Gastroesophageal sphincter (tissue), 4 donors: Measurements from ENCODE around the gene GCSH. TPM values are rescaled to one million over a fixed set of nuclear protein-coding genes. Genes with fewer than 3 reads are reported as not detected.

ENCODE experiments used
- ATAC-seq: fragments of 150-250 bp; one replicate; pipeline ENCODE4 v1.9.1; 2016; ENCODE audit warnings: mild to moderate bottlenecking, moderate library complexity
- H3K27ac ChIP-seq, 4 donors: fragments of 200-600 bp; sonication (generic) in 3 of 4; 1 replicate in 3 of 4; 2 replicates in 1 of 4; pipeline ENCODE4 v1.5.1; 2016 to 2019
- H3K27me3 ChIP-seq: fragments of 200-600 bp; sonication (generic); one replicate; pipeline ENCODE4 v1.5.1; 2019
- H3K36me3 ChIP-seq, 2 donors: fragments of 200-600 bp; sonication (generic); one replicate each; pipeline ENCODE4 v1.5.1; 2019; ENCODE audit warnings: control low read depth in 1 of 2
- H3K4me1 ChIP-seq, 3 donors: fragments of 200-600 bp; sonication (generic); 1 replicate in 2 of 3; 2 replicates in 1 of 3; pipeline ENCODE4 v1.5.1; 2016 to 2019; ENCODE audit warnings: control low read depth in 2 of 3
- H3K4me3 ChIP-seq, 2 donors: fragments of 200-600 bp; sonication (generic); one replicate each; pipeline ENCODE4 v1.5.1; 2019; ENCODE audit warnings: mild to moderate bottlenecking in 1 of 2, moderate library complexity in 1 of 2
- H3K9me3 ChIP-seq, 3 donors: fragments of 200-600 bp; sonication (generic); one replicate each; pipeline ENCODE4 v1.5.1; 2017 to 2019; ENCODE audit warnings: control low read depth in 2 of 3
- CTCF ChIP-seq, 4 experiments: fragments of 200-600 bp in 2 of 4; fragments of 450-650 bp in 2 of 4; sonication (generic) in 1 of 4; IDR thresholded peaks; one replicate each; pipeline ENCODE4 v1.5.1; 2017 to 2019; ENCODE audit warnings: antibody characterized with exemption in 4 of 4, mild to moderate bottlenecking in 2 of 4, moderate library complexity in 2 of 4
- EP300 ChIP-seq: sonication (generic); formaldehyde crosslinking; IDR thresholded peaks from one replicate; pipeline ENCODE4 v1.6.1; 2017; ENCODE audit warnings: antibody characterized with exemption, mild to moderate bottlenecking
- POLR2A ChIP-seq, 2 donors: fragments of 450-650 bp; IDR thresholded peaks; one replicate each; pipeline ENCODE4 v1.6.1; 2017; ENCODE audit warnings: antibody characterized with exemption in 2 of 2, mild to moderate bottlenecking in 2 of 2, moderate library complexity in 1 of 2
- POLR2AphosphoS5 ChIP-seq: sonication (generic); formaldehyde crosslinking; IDR thresholded peaks from one replicate; pipeline ENCODE4 v1.6.1; 2017; ENCODE audit warnings: antibody characterized with exemption
- WGBS, 2 donors: methylation state at CpG; one replicate each; pipeline ENCODE4 v1.1.5; 2018; ENCODE audit warnings: low coverage in 1 of 2; 5-methylcytosine and 5-hydroxymethylcytosine counted together
- total RNA-seq, 4 donors: library from RNA; depleted of rRNA; stranded (reverse); fragments of >200 nt; gene quantifications; one replicate each; pipeline ENCODE4 v1.1.0, GENCODE V29; 2016

Gene GCSH
- total RNA-seq, 4 donors from 2014 or later: 11.8 to 22.4 (median 12.8) TPM

GRCh38 chr16:81067166-81067565 is 29.0 kb downstream of the GCSH start:
- no peaks in the 10 kb centered on the region for H3K27me3 ChIP-seq
- H3K27ac ChIP-seq: no peak overlapping the region
- ATAC-seq: no peak
- H3K4me3 ChIP-seq: no peak overlapping the region
- WGBS, 2 donors: 85 to 100% methylated on average over 1 of the region's 1 CpG
- H3K36me3 ChIP-seq: no peaks in the 10 kb centered on the region
- TF ChIP-seq POLR2A (IDR thresholded peaks at IDR 0.05) (no peak), CTCF (IDR thresholded peaks at IDR 0.05) (no peak), POLR2AphosphoS5 (no peak), EP300 (no peak)
- H3K4me1 ChIP-seq: no peaks in the 10 kb centered on the region
- H3K9me3 ChIP-seq: no peaks in the 10 kb centered on the region

GRCh38 chr16:81066681-81067080 is 29.5 kb downstream of the GCSH start:
- no peak for TF ChIP-seq POLR2AphosphoS5
- TF ChIP-seq EP300: no peak
- no peak for TF ChIP-seq POLR2A (IDR thresholded peaks at IDR 0.05)
- no peak for TF ChIP-seq CTCF (IDR thresholded peaks at IDR 0.05)
- ATAC-seq: no peak

GRCh38 chr16:81061871-81062608 is 34.2 kb downstream of the GCSH start:
- Histone ChIP-seq H3K4me1 (no peaks in the 10 kb centered on the region), H3K9me3 (no peaks in the 10 kb centered on the region), H3K36me3 (peaks cover 0 to 7% of the 10 kb centered on the region in 2 donors), H3K4me3 (no peak overlapping the region), H3K27me3 (no peaks in the 10 kb centered on the region), H3K27ac (no peak overlapping the region)
- TF ChIP-seq POLR2AphosphoS5 (no peak), CTCF (IDR thresholded peaks at IDR 0.05) (no peak), EP300 (no peak)
- WGBS, 2 donors: 86 to 93% methylated on average over 6 to 9 of the region's 10 CpGs
- ATAC-seq: no peak

More at GRCh38 chr16:81066681-81067080, 29.5 kb downstream of the GCSH start:
- Histone ChIP-seq H3K27me3 (no peaks in the 10 kb centered on the region), H3K4me1 (no peaks in the 10 kb centered on the region), H3K36me3 (no peaks in the 10 kb centered on the region), H3K27ac (no peak overlapping the region), H3K9me3 (no peaks in the 10 kb centered on the region), H3K4me3 (no peak overlapping the region)
- 67 to 70% methylated on average over 4 of the region's 4 CpGs for WGBS, 2 donors

- H3K36me3 ChIP-seq: peaks cover 0 to 7% of the 10 kb centered on the region in 2 donors
- H3K4me3 ChIP-seq: no peak overlapping the region
- H3K9me3 ChIP-seq: no peaks in the 10 kb centered on the region
- no peaks in the 10 kb centered on the region for H3K27me3 ChIP-seq
- TF ChIP-seq EP300 (no peak), CTCF (IDR thresholded peaks at IDR 0.05) (no peak), POLR2AphosphoS5 (no peak), POLR2A (IDR thresholded peaks at IDR 0.05) (no peak)
- H3K4me1 ChIP-seq: no peaks in the 10 kb centered on the region
- ATAC-seq: no peak
- WGBS, 2 donors: 78 to 86% methylated on average over 1 to 10 of the region's 10 CpGs
- no peak overlapping the region for H3K27ac ChIP-seq
Observed at GRCh38 chr16:81061307-81061640, 34.9 kb downstream of the GCSH start.

- ATAC-seq: no peak
- no peak for TF ChIP-seq POLR2AphosphoS5
- TF ChIP-seq POLR2A (IDR thresholded peaks at IDR 0.05): no peak
- WGBS, 2 donors: 86% methylated on average over 9 of the region's 14 CpGs
- no peak overlapping the region for H3K27ac ChIP-seq
- no peaks in the 10 kb centered on the region for H3K27me3 ChIP-seq
- no peaks in the 10 kb centered on the region for H3K4me1 ChIP-seq
- no peak overlapping the region for H3K4me3 ChIP-seq
- peaks cover 0 to 7% of the 10 kb centered on the region in 2 donors for H3K36me3 ChIP-seq
- no peaks in the 10 kb centered on the region for H3K9me3 ChIP-seq
Observed at GRCh38 chr16:81060576-81061306, 35.5 kb downstream of the GCSH start.
